Motor neuron (in vitro differentiated cells): Measurements from ENCODE around the gene ZNF180. TPM values are rescaled to one million over a fixed set of nuclear protein-coding genes. Genes with fewer than 3 reads are reported as not detected.
"Not testable (repeated sequence)": the region's sequence is repeated elsewhere in the genome, so short reads cannot be mapped to it uniquely, and the experiment has no call there.

Source experiments
- ATAC-seq, 8 experiments: fragments of 200-7000 bp; cut with Tn5 transposase; replicated peaks in 6 of 8; 2 replicates each; pipeline ENCODE4 v1.8.0; 2021; ENCODE audit warnings: mild to moderate bottlenecking in 8 of 8, moderate library complexity in 8 of 8
- H3K27ac ChIP-seq, 2 donors: fragments of 250-450 bp; sonication (Bioruptor Pico); 2 replicates each; pipeline ENCODE4 v1.9.0; 2021; ENCODE audit warnings: antibody characterized with exemption in 2 of 2, mild to moderate bottlenecking in 2 of 2, moderate library complexity in 1 of 2
- H3K4me1 ChIP-seq, 2 donors: fragments of 250-450 bp; sonication (Bioruptor Pico); replicated peaks in 1 of 2; 2 replicates each; pipeline ENCODE4 v1.6.1; 2021; ENCODE audit warnings: antibody characterized with exemption in 2 of 2, mild to moderate bottlenecking in 2 of 2, moderate library complexity in 1 of 2
- H3K4me3 ChIP-seq, 5 donors: fragments of 250-450 bp; sonication (Bioruptor Pico); 2 replicates each; pipeline ENCODE4 v1.9.0; 2021; ENCODE audit warnings: antibody characterized with exemption in 5 of 5, mild to moderate bottlenecking in 5 of 5, moderate library complexity in 4 of 5
- WGBS, 10 experiments: fragments of 450-650 bp; shearing (Covaris generic); methylation state at CpG; one replicate each; pipeline ENCODE4 v1.0.0; 2022; 5-methylcytosine and 5-hydroxymethylcytosine counted together
- in situ Hi-C, 9 experiments: fragments of 400-800 bp; cut with MboI; loops; one replicate each; pipeline ENCODE4 v1.15.0; 2021; ENCODE audit warnings: low sequenced_read_pairs in 9 of 9, low pct_unique_long_range_greater_than_20kb in 2 of 9; ENCODE audit not compliant: unreplicated experiment in 9 of 9
- total RNA-seq, 8 experiments: library from RNA; unstranded; fragments of 300-600 nt; gene quantifications; 2 replicates each; pipeline versions ENCODE4 v1.2.3 to v1.2.4, GENCODE V29; 2022

ZNF180 gene
- total RNA-seq, 8 experiments from 2014 or later = 4.1 to 11.8 (median 7.1) TPM

- in situ Hi-C loops = not testable (repeated sequence)
- WGBS, 10 experiments = 0 to 50% (median 17%) methylated on average over 1 to 3 of the region's 3 CpGs; no CpG with 5 or more reads in 1 of the 10 experiments
Measured at GRCh38 chr19:44462600-44463286, 37.6 kb downstream of the ZNF180 start.

GRCh38 chr19:44456016-44456415 is 44.3 kb downstream of the ZNF180 start:
- H3K4me1 ChIP-seq, H3K4me3 ChIP-seq, ATAC-seq, H3K27ac ChIP-seq, in situ Hi-C loops: not testable (repeated sequence)
- WGBS, 10 experiments = no CpG with 5 or more reads among the region's 13 CpGs

More at GRCh38 chr19:44462600-44463286, 37.6 kb downstream of the ZNF180 start:
- H3K27ac ChIP-seq, H3K4me3 ChIP-seq, H3K4me1 ChIP-seq: not testable (repeated sequence)
- peak in 3 of 8 experiments; percentile 49 to 69 (median 52) for ATAC-seq

GRCh38 chr19:44455100-44455499 is 45.2 kb downstream of the ZNF180 start:
- no peak for ATAC-seq
- 33 to 79% (median 54%) methylated on average over 2 to 4 of the region's 4 CpGs; no CpG with 5 or more reads in 1 of the 10 experiments for WGBS, 10 experiments
- Histone ChIP-seq H3K27ac (no peak overlapping the region), H3K4me1 (no peaks in the 10 kb centered on the region), H3K4me3 (no peak overlapping the region)
- in situ Hi-C loops = no loop called here

- Histone ChIP-seq H3K4me1 (no peaks in the 10 kb centered on the region), H3K4me3 (no peak overlapping the region), H3K27ac (no peak overlapping the region)
- 75 to 100% (median 88%) methylated on average over 1 to 3 of the region's 4 CpGs; no CpG with 5 or more reads in 5 of the 10 experiments for WGBS, 10 experiments
- in situ Hi-C loops = no loop called here
- ATAC-seq = no peak
Measured at GRCh38 chr19:44452367-44452766, 48.0 kb downstream of the ZNF180 start.

GRCh38 chr19:44451687-44452086 is 48.6 kb downstream of the ZNF180 start:
- WGBS, 10 experiments = 46 to 90% (median 82%) methylated on average over 2 to 13 of the region's 18 CpGs; no CpG with 5 or more reads in 3 of the 10 experiments
- ATAC-seq = no peak
- Histone ChIP-seq H3K4me3 (no peak overlapping the region), H3K27ac (no peak overlapping the region), H3K4me1 (no peaks in the 10 kb centered on the region)
- in situ Hi-C loops = no loop called here

GRCh38 chr19:44447916-44448674 is 52.2 kb downstream of the ZNF180 start, which contains the start of gene ZNF229:
Gene ZNF229, minus strand, starts transcription at chr19:44448472. Its CDS starts 5,625 bp downstream, at chr19:44442847.
- WGBS, 10 experiments = 0 to 85% (median 15%) methylated on average over 1 to 35 of the region's 45 CpGs
- Histone ChIP-seq H3K4me3 (peak within 1 kb of the TSS in 3 of 5 donors; percentile 18 to 51 (median 39)), H3K27ac (no peak within 1 kb of the TSS), H3K4me1 (no peaks in the 10 kb centered on the region)
- ATAC-seq = peak in 5 of 8 experiments; percentile 99 to 100 (median 100)
- in situ Hi-C loops = no loop called here

GRCh38 chr19:44438441-44438840 is 61.9 kb downstream of the ZNF180 start:
- ATAC-seq = no peak
- Histone ChIP-seq H3K4me1 (no peaks in the 10 kb centered on the region), H3K4me3 (no peak overlapping the region), H3K27ac (no peak overlapping the region)
- in situ Hi-C loops = no loop called here
- 25 to 100% (median 89%) methylated on average over 1 to 3 of the region's 3 CpGs; no CpG with 5 or more reads in 4 of the 10 experiments for WGBS, 10 experiments

- no peak for ATAC-seq
- WGBS, 10 experiments = 47 to 100% (median 92%) methylated on average over 2 of the region's 2 CpGs; no CpG with 5 or more reads in 3 of the 10 experiments
- H3K27ac ChIP-seq = no peak overlapping the region
- no peak overlapping the region for H3K4me3 ChIP-seq
- in situ Hi-C loops = no loop called here
- H3K4me1 ChIP-seq = no peaks in the 10 kb centered on the region
Measured at GRCh38 chr19:44435441-44435840, 64.9 kb downstream of the ZNF180 start.

GRCh38 chr19:44430956-44431355 is 69.4 kb downstream of the ZNF180 start:
- Histone ChIP-seq H3K4me3 (no peak overlapping the region), H3K27ac (no peak overlapping the region), H3K4me1 (no peaks in the 10 kb centered on the region)
- 0 to 40% (median 20%) methylated on average over 1 of the region's 1 CpG; no CpG with 5 or more reads in 5 of the 10 experiments for WGBS, 10 experiments
- ATAC-seq = no peak
- in situ Hi-C loops = no loop called here

Other genes starting within 250 kb of the ZNF180 start
- gene ZNF233, start 240.6 kb downstream of the ZNF180 start, total RNA-seq = 1 to 10 TPM in 7 of 8 experiments, under 1 TPM in 1; 0.75 to 8.4 (median 1.9) TPM
- gene ZNF235, start 195.5 kb downstream of the ZNF180 start, total RNA-seq = 10 to 100 TPM in 2 of 8 experiments, 1 to 10 TPM in 6; 5.4 to 12.3 (median 8.1) TPM
- gene ZNF112, start 143.8 kb downstream of the ZNF180 start, total RNA-seq = 10 to 100 TPM in 5 of 8 experiments, 1 to 10 TPM in 3; 5.2 to 11.3 (median 10.6) TPM
- 10 to 100 TPM in 2 of 8 experiments, 1 to 10 TPM in 6; 1.3 to 12.2 (median 7.0) TPM for gene ZNF285, start 98.9 kb downstream of the ZNF180 start, total RNA-seq
- 10 to 100 TPM in 2 of 8 experiments, 1 to 10 TPM in 3, under 1 TPM in 3; 0.04 to 14.9 (median 6.3) TPM for gene ZNF229, start 52.0 kb downstream of the ZNF180 start, total RNA-seq
- under 1 TPM in 1 of 8 experiments, not detected in 7; 0.08 TPM for gene CEACAM20, start 29.2 kb upstream of the ZNF180 start, total RNA-seq
- gene IGSF23, start 113.0 kb upstream of the ZNF180 start, total RNA-seq = 1 to 10 TPM in 1 of 8 experiments, under 1 TPM in 1, not detected in 6; 0.72 to 2.2 TPM
- 10 to 100 TPM in 7 of 8 experiments, 1 to 10 TPM in 1; 9.7 to 62.3 (median 32.0) TPM for gene PVR, start 143.4 kb upstream of the ZNF180 start, total RNA-seq
- gene CEACAM19, start 171.0 kb upstream of the ZNF180 start, total RNA-seq = 1 to 10 TPM in 7 of 8 experiments, under 1 TPM in 1; 0.96 to 6.2 (median 2.2) TPM
- gene CEACAM16, start 198.6 kb upstream of the ZNF180 start, total RNA-seq = under 1 TPM in 1 of 8 experiments, not detected in 7; 0.19 TPM
- gene BCL3, start 248.2 kb upstream of the ZNF180 start, total RNA-seq = 10 to 100 TPM in 3 of 8 experiments, 1 to 10 TPM in 5; 1.2 to 26.8 (median 3.6) TPM